ENCODE results near the gene ARCN1. TPM values are rescaled to one million over a fixed set of nuclear protein-coding genes. Genes with fewer than 3 reads are reported as not detected.
A peak's percentile ranks its signal among the peaks of the same experiment; 100 is the strongest.

Gene ARCN1
- total RNA-seq, 2 experiments from 2014 or later = 51.0 to 98.9 TPM

DNA sequence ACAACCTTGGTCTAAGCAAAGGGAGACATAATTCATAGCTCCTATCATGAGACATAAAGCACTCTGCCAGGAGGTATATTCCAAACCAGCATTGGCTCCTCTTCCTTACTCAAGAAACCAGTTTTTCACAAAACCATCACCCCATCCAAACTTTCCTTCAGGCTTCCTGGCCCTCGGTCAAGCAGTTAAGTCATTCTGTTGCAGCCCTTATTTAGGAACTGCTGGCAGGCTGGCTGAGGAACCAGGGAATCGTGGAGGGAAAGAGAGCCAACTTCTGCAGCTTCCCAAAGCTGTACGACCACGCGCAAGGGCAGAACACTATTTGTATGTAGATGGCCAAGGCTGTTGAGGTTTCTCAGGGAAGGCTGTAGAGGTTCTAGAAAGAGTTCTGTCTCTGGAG lies 7.2 kb upstream of the ARCN1 start:
- CTCF ChIA-PET (ENCODE audit: unreplicated experiment) = no interaction called here
- H3K4me1 ChIP-seq (ENCODE audit: insufficient read depth, low read length, poor library complexity, severe bottlenecking) = no peaks in the 10 kb centered on the region
- POLR2A ChIA-PET = no interaction called here
- no peak overlapping the region for H2AFZ ChIP-seq (ENCODE audit: low read length)
- BruUV-seq (replicated peaks) = no TSS peak
- no peaks in the 10 kb centered on the region for H4K20me1 ChIP-seq (ENCODE audit: insufficient read depth, low read length)
- H3K9me2 ChIP-seq (ENCODE audit: insufficient read depth, low read length) = no peaks in the 10 kb centered on the region
- TF ChIP-seq CTCF (conservative IDR thresholded peaks at IDR 0.05; ENCODE audit: low read length) = no peak
- no peak for TF ChIP-seq EZH2phosphoT487 (IDR thresholded peaks at IDR 0.05; ENCODE audit: borderline replicate concordance, low read depth, low read length)
- DNase-seq (ENCODE audit: low spot score) = no peak
- peak overlapping the region; percentile 21 for H3K4me3 ChIP-seq (ENCODE audit: low read depth, low read length, poor library complexity, severe bottlenecking)
- H3K27ac ChIP-seq (ENCODE audit: low read depth, low read length, poor library complexity, severe bottlenecking) = no peak overlapping the region
- peak overlapping the region; percentile 31 for H3K4me2 ChIP-seq (ENCODE audit: low read length)
- intact Hi-C loops (cut with micrococcal nuclease; ENCODE audit: unreplicated experiment) = loop anchor here (10.0 kb wide), 1 partner anchor 370 kb away; no protein-coding TSS in a partner anchor
- H3K36me3 ChIP-seq (ENCODE audit: insufficient read depth, low read length) = no peaks in the 10 kb centered on the region
- H3K79me2 ChIP-seq (ENCODE audit: insufficient read depth, low read depth, low read length) = no peaks in the 10 kb centered on the region
- no peaks in the 10 kb centered on the region for H3K9me3 ChIP-seq (ENCODE audit: low read length)

DNA sequence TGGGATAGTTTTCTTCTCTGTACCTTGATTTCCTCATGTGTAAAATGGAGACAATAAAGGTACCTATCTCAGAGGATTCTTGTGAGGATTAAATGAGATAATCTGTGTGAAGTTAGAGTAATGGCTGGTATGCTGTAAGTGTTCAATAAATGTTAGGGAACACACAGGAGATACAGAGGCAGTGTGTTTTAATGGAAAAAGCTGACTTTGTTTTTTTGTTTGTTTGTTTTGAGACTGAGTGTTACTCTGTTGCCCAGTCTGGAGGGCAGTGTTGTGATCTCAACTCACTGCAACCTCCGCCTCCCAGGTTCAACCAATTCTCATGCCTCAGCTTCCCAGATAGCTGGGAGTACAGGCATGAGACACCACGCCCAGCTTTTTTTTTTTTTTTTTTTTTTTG lies 2.5 kb upstream of the ARCN1 start:
- H3K79me2 ChIP-seq (ENCODE audit: insufficient read depth, low read depth, low read length) = peaks cover 31% of the 10 kb centered on the region

More for the DNA sequence above, 2.5 kb upstream of the ARCN1 start:
- TF ChIP-seq EZH2phosphoT487 (IDR thresholded peaks at IDR 0.05; ENCODE audit: borderline replicate concordance, low read depth, low read length) = no peak
- TF ChIP-seq CTCF (conservative IDR thresholded peaks at IDR 0.05; ENCODE audit: low read length) = no peak
- no TSS peak for BruUV-seq (replicated peaks)
- Histone ChIP-seq H3K27ac (ENCODE audit: low read depth, low read length, poor library complexity, severe bottlenecking) (no peak overlapping the region), H3K4me1 (ENCODE audit: insufficient read depth, low read length, poor library complexity, severe bottlenecking) (peaks cover 22% of the 10 kb centered on the region), H3K36me3 (ENCODE audit: insufficient read depth, low read length) (peaks cover 4% of the 10 kb centered on the region; the same call in 1 of the 2 replicates), H3K9me2 (ENCODE audit: insufficient read depth, low read length) (no peaks in the 10 kb centered on the region), H4K20me1 (ENCODE audit: insufficient read depth, low read length) (peaks cover 15% of the 10 kb centered on the region; the same call in 1 of the 2 replicates), H3K4me3 (ENCODE audit: low read depth, low read length, poor library complexity, severe bottlenecking) (no peak overlapping the region), H2AFZ (ENCODE audit: low read length) (no peak overlapping the region), H3K9me3 (ENCODE audit: low read length) (no peaks in the 10 kb centered on the region), H3K4me2 (ENCODE audit: low read length) (no peak overlapping the region)
- no peak for DNase-seq (ENCODE audit: low spot score)
- POLR2A ChIA-PET = interaction anchor here (0.5 to 1.1 kb wide), 4 partner anchors 45 to 1645 kb away, joined by 3 to 4 read pairs (median 4); no protein-coding TSS in a partner anchor
- CTCF ChIA-PET (ENCODE audit: unreplicated experiment) = interaction anchor here (0.6 kb wide), 1 partner anchor 218 kb away, joined by 5 read pairs; no protein-coding TSS in a partner anchor
- intact Hi-C loops (cut with micrococcal nuclease; ENCODE audit: unreplicated experiment) = loop anchor here (5.0 to 10.0 kb wide), 2 partner anchors 132 to 375 kb away; partner anchors contain the start of gene KMT2A

Data from OCI-LY7 (cell line).